Measurements from ENCODE around the gene RNASE12.

RNASE12 gene

DNA sequence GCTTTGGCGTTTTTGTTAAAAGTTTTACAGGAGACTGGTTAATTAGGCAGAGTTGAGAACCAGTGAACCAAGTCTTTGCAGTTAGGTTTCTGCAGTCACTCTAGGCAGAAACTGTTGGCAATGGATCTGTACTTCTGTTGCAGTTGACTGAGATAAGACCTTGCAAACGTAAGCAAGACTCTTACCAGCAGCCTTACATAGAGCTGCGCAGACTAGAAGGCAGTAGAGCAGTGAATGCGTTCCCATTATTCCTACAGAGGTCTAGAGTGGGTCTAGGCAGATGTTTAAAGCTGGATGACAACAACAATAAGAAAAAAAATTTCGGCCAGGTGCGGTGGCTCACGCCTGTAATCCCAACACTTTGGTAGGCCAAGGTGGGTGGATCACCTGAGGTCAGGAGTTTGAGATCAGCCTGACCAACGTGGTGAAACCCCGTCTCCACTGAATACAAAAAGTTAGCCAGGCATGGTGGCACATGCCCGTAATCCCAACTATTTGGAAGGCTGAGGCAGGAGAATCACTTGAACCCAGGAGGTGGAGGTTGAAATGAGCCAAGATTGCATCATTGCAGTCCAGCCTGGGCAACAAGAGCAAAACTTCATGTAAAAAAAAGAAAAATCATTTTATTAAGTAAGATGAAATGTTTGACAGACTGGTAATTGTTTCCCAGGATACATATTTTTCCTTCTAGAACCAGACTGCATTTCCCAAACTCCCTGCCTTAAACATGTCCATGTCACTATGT lies 42.6 kb downstream of the RNASE12 start:
- TF ChIP-seq, protein P1, sequence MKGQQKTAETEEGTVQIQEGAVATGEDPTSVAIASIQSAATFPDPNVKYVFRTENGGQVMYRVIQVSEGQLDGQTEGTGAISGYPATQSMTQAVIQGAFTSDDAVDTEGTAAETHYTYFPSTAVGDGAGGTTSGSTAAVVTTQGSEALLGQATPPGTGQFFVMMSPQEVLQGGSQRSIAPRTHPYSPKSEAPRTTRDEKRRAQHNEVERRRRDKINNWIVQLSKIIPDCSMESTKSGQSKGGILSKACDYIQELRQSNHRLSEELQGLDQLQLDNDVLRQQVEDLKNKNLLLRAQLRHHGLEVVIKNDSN (IDR thresholded peaks at IDR 0.05) = no peak
- TF ChIP-seq RAD21 (IDR thresholded peaks at IDR 0.05; ENCODE audit: low read depth) (no peak), EP300 (IDR thresholded peaks at IDR 0.05; ENCODE audit: borderline replicate concordance) (no peak)

GRCh38 chr14:20546877-20547276 lies 44.3 kb downstream of the RNASE12 start:
- TF ChIP-seq EGR1 (IDR thresholded peaks at IDR 0.05) (no peak), MAX (IDR thresholded peaks at IDR 0.05) (no peak), NFIC (IDR thresholded peaks at IDR 0.05) (no peak), RAD21 (IDR thresholded peaks at IDR 0.05; ENCODE audit: low read depth) (no peak), CEBPB (IDR thresholded peaks at IDR 0.05) (no peak), TAF1 (IDR thresholded peaks at IDR 0.05; ENCODE audit: low read depth) (no peak), TEAD4 (IDR thresholded peaks at IDR 0.05) (no peak), ZBTB7A (IDR thresholded peaks at IDR 0.05; ENCODE audit: low read depth) (no peak), FOXM1 (IDR thresholded peaks at IDR 0.05; ENCODE audit: borderline replicate concordance, low read depth) (no peak), EP300 (IDR thresholded peaks at IDR 0.05; ENCODE audit: borderline replicate concordance) (no peak), YY1 (IDR thresholded peaks at IDR 0.05; ENCODE audit: low read depth) (no peak), CREB1 (IDR thresholded peaks at IDR 0.05; ENCODE audit: low read depth) (no peak), TCF12 (IDR thresholded peaks at IDR 0.05; ENCODE audit: low read depth) (no peak)
- TF ChIP-seq, protein P2, sequence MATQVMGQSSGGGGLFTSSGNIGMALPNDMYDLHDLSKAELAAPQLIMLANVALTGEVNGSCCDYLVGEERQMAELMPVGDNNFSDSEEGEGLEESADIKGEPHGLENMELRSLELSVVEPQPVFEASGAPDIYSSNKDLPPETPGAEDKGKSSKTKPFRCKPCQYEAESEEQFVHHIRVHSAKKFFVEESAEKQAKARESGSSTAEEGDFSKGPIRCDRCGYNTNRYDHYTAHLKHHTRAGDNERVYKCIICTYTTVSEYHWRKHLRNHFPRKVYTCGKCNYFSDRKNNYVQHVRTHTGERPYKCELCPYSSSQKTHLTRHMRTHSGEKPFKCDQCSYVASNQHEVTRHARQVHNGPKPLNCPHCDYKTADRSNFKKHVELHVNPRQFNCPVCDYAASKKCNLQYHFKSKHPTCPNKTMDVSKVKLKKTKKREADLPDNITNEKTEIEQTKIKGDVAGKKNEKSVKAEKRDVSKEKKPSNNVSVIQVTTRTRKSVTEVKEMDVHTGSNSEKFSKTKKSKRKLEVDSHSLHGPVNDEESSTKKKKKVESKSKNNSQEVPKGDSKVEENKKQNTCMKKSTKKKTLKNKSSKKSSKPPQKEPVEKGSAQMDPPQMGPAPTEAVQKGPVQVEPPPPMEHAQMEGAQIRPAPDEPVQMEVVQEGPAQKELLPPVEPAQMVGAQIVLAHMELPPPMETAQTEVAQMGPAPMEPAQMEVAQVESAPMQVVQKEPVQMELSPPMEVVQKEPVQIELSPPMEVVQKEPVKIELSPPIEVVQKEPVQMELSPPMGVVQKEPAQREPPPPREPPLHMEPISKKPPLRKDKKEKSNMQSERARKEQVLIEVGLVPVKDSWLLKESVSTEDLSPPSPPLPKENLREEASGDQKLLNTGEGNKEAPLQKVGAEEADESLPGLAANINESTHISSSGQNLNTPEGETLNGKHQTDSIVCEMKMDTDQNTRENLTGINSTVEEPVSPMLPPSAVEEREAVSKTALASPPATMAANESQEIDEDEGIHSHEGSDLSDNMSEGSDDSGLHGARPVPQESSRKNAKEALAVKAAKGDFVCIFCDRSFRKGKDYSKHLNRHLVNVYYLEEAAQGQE (IDR thresholded peaks at IDR 0.05; ENCODE audit: low read depth) = no peak
- TF ChIP-seq, protein P1 (IDR thresholded peaks at IDR 0.05) = no peak

All from Ishikawa (cell line).